Vagina (tissue), 2 donors: ENCODE data around the gene GDF9.

Experiments used
- POLR2A ChIP-seq, 2 donors: fragments of 450-650 bp; IDR thresholded peaks; one replicate each; pipeline ENCODE4 v1.6.1; 2017; ENCODE audit warnings: antibody characterized with exemption in 2 of 2, mild to moderate bottlenecking in 2 of 2, moderate library complexity in 2 of 2
- POLR2AphosphoS5 ChIP-seq, 2 donors: sonication (generic); formaldehyde crosslinking; IDR thresholded peaks; one replicate each; pipeline ENCODE4 v1.9.0; 2017; ENCODE audit warnings: antibody characterized with exemption in 2 of 2, mild to moderate bottlenecking in 2 of 2, low read depth in 1 of 2; ENCODE audit not compliant: insufficient read depth in 1 of 2
- TF ChIP-seq, protein P1 (sequence below), 3 experiments: fragments of 450-650 bp in 2 of 3; fragments of 200-600 bp in 1 of 3; sonication (generic) in 1 of 3; IDR thresholded peaks; one replicate each; pipeline ENCODE4 v1.5.1; 2017 to 2019; ENCODE audit warnings: antibody characterized with exemption in 3 of 3, mild to moderate bottlenecking in 2 of 3, moderate library complexity in 2 of 3

DNA sequence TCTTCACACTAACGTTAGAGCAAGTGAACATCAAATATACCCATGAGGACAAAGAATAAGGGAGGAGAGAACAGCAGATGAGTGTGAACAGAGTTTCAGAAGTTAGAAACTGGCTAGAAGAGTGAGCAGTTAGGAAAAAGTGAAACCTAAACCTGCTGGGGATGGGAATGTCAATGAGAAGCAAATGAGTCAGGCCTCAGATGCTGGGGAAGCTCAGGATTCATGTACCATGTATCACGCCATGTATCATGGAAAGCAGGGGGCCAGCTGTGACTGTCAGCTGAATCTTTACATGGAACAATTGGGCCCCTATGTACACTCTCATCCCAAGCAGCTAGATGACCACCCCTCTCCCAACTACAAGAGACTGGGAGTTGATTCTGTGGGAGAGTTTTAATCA lies 16.2 kb downstream of the GDF9 start:
- TF ChIP-seq POLR2A (IDR thresholded peaks at IDR 0.05): no peak
- TF ChIP-seq, protein P1, sequence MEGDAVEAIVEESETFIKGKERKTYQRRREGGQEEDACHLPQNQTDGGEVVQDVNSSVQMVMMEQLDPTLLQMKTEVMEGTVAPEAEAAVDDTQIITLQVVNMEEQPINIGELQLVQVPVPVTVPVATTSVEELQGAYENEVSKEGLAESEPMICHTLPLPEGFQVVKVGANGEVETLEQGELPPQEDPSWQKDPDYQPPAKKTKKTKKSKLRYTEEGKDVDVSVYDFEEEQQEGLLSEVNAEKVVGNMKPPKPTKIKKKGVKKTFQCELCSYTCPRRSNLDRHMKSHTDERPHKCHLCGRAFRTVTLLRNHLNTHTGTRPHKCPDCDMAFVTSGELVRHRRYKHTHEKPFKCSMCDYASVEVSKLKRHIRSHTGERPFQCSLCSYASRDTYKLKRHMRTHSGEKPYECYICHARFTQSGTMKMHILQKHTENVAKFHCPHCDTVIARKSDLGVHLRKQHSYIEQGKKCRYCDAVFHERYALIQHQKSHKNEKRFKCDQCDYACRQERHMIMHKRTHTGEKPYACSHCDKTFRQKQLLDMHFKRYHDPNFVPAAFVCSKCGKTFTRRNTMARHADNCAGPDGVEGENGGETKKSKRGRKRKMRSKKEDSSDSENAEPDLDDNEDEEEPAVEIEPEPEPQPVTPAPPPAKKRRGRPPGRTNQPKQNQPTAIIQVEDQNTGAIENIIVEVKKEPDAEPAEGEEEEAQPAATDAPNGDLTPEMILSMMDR (IDR thresholded peaks at IDR 0.05): no peak
- TF ChIP-seq POLR2AphosphoS5 (IDR thresholded peaks at IDR 0.05; ENCODE audit: insufficient read depth in 1 of 2, low read depth in 1 of 2): no peak
